Measurements from ENCODE around the gene WDR18.

DNA sequence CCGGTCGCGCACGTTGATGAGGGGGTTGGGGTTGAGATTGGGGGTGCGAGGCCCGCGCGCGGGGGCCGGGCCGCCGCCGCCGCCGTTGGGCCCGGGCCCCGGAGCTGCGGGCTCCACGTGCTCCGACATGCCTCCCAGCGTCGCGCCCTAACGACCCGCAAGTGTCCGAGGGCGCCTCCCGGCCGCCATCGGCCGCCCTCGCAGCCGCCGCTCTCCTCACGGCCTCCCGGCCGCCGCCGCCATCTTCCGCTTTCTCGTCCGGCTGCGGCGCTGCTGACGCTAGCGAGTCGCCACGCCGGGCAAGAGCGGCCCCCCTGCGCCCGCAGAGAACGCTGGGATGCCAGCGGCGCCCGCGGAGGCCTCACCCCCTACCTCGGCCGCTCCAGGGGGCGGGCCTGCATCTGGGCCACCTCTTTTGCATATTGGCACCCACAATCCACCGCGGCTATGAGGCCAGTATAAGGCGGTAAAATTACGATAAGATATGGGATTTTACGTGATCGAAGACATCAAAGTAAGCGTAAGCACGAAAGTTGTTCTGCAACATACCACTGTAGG lies 36.8 kb downstream of the WDR18 start, which contains the start of gene TMEM259:
- TF ChIP-seq, protein P1, sequence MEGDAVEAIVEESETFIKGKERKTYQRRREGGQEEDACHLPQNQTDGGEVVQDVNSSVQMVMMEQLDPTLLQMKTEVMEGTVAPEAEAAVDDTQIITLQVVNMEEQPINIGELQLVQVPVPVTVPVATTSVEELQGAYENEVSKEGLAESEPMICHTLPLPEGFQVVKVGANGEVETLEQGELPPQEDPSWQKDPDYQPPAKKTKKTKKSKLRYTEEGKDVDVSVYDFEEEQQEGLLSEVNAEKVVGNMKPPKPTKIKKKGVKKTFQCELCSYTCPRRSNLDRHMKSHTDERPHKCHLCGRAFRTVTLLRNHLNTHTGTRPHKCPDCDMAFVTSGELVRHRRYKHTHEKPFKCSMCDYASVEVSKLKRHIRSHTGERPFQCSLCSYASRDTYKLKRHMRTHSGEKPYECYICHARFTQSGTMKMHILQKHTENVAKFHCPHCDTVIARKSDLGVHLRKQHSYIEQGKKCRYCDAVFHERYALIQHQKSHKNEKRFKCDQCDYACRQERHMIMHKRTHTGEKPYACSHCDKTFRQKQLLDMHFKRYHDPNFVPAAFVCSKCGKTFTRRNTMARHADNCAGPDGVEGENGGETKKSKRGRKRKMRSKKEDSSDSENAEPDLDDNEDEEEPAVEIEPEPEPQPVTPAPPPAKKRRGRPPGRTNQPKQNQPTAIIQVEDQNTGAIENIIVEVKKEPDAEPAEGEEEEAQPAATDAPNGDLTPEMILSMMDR (IDR thresholded peaks at IDR 0.05; ENCODE audit: low read length): no peak
- TF ChIP-seq EZH2 (IDR thresholded peaks at IDR 0.05; ENCODE audit: borderline replicate concordance, low read length): no peak

Measured in OCI-LY1 (cell line).